Brain microvascular endothelial cell (primary cell): ENCODE data around the gene LRP11.
A peak's percentile ranks its signal among the peaks of the same experiment; 100 is the strongest.
"Not testable (repeated sequence)": the region's sequence is repeated elsewhere in the genome, so short reads cannot be mapped to it uniquely, and the experiment has no call there.

Experiments used
- DNase-seq: peaks from one replicate; pipeline ENCODE4 v3.0.0-alpha.2; 2020
- H3K27ac ChIP-seq: fragments of 250-450 bp; sonication (Bioruptor Pico); 2 replicates; pipeline ENCODE4 v1.5.1; 2020; ENCODE audit warnings: mild to moderate bottlenecking, moderate library complexity
- H3K27me3 ChIP-seq: fragments of 250-450 bp; sonication (Bioruptor Pico); replicated peaks from 2 replicates; pipeline ENCODE4 v1.5.1; 2020; ENCODE audit warnings: mild to moderate bottlenecking
- H3K36me3 ChIP-seq: fragments of 250-450 bp; sonication (Bioruptor Pico); replicated peaks from 2 replicates; pipeline ENCODE4 v1.5.1; 2020; ENCODE audit warnings: mild to moderate bottlenecking
- H3K4me3 ChIP-seq: 2 replicates; pipeline ENCODE4 v1.5.1; 2011; ENCODE audit warnings: low read depth, mild to moderate bottlenecking, control low read depth, low read length, moderate library complexity
- CTCF ChIP-seq: IDR thresholded peaks from 2 replicates; pipeline ENCODE4 v1.5.1; 2011; ENCODE audit warnings: low read depth, mild to moderate bottlenecking, moderate library complexity, low read length, control low read depth, inconsistent platforms; ENCODE audit errors: missing control alignments
- in situ Hi-C: cut with HindIII; loops from 2 replicates; pipeline ENCODE4 v1.10.0; 2017; ENCODE audit warnings: low sequenced_read_pairs, low pct_ligation_motif_present

LRP11 gene

GRCh38 chr6:149895833-149896271 lies 31.7 kb upstream of the LRP11 start:
- H3K27ac ChIP-seq = no peak overlapping the region

GRCh38 chr6:149895048-149895590 lies 31.0 kb upstream of the LRP11 start:
- H3K27ac ChIP-seq = no peak overlapping the region
- DNase-seq = peak; percentile 20
- H3K4me3 ChIP-seq = no peak overlapping the region
- no peak for TF ChIP-seq CTCF
- no peaks in the 10 kb centered on the region for H3K27me3 ChIP-seq
- no peaks in the 10 kb centered on the region for H3K36me3 ChIP-seq
- in situ Hi-C loops = no loop called here

More at GRCh38 chr6:149895833-149896271, 31.7 kb upstream of the LRP11 start:
- Histone ChIP-seq H3K4me3 (no peak overlapping the region), H3K36me3 (no peaks in the 10 kb centered on the region), H3K27me3 (no peaks in the 10 kb centered on the region)
- peak; percentile 53 for DNase-seq
- in situ Hi-C loops = no loop called here
- TF ChIP-seq CTCF = no peak

GRCh38 chr6:149891864-149892263 lies 27.7 kb upstream of the LRP11 start:
- H3K36me3 ChIP-seq, H3K4me3 ChIP-seq, DNase-seq, in situ Hi-C loops, H3K27ac ChIP-seq, H3K27me3 ChIP-seq: not testable (repeated sequence)

- no peak for DNase-seq
- Histone ChIP-seq H3K27me3 (no peaks in the 10 kb centered on the region), H3K4me3 (no peak overlapping the region), H3K36me3 (no peaks in the 10 kb centered on the region), H3K27ac (no peak overlapping the region)
- in situ Hi-C loops = no loop called here
- no peak for TF ChIP-seq CTCF
Observed at GRCh38 chr6:149891259-149891658, 27.1 kb upstream of the LRP11 start.

- no peak overlapping the region for H3K27ac ChIP-seq
- no peaks in the 10 kb centered on the region for H3K27me3 ChIP-seq
- no peak overlapping the region for H3K4me3 ChIP-seq
- TF ChIP-seq CTCF = no peak
- H3K36me3 ChIP-seq = no peaks in the 10 kb centered on the region
- in situ Hi-C loops = no loop called here
- no peak for DNase-seq
Observed at GRCh38 chr6:149890629-149891045, 26.5 kb upstream of the LRP11 start.

GRCh38 chr6:149889326-149889725 lies 25.2 kb upstream of the LRP11 start:
- in situ Hi-C loops = no loop called here
- TF ChIP-seq CTCF = no peak
- Histone ChIP-seq H3K4me3 (no peak overlapping the region), H3K27me3 (no peaks in the 10 kb centered on the region), H3K36me3 (no peaks in the 10 kb centered on the region), H3K27ac (no peak overlapping the region)
- no peak for DNase-seq
